Astrocyte of the cerebellum (primary cell): ENCODE measurements around the gene NXNL1.

Experiments used
- DNase-seq: peaks from one replicate; pipeline ENCODE4 v3.0.0-alpha.2; 2011; ENCODE audit warnings: low read depth
- H3K4me3 ChIP-seq: 2 replicates; pipeline ENCODE4 v1.5.1; 2011; ENCODE audit warnings: mild to moderate bottlenecking, low read depth, low read length, moderate library complexity
- in situ Hi-C: cut with HindIII; loops from 2 replicates; pipeline ENCODE4 v1.10.0; 2017; ENCODE audit warnings: low sequenced_read_pairs
- TF ChIP-seq, protein P1 (sequence below): IDR thresholded peaks from 2 replicates; pipeline ENCODE4 v1.5.1; 2012; ENCODE audit warnings: low read length, low read depth, moderate library complexity, mild to moderate bottlenecking; ENCODE audit errors: missing control alignments

NXNL1 gene

DNA sequence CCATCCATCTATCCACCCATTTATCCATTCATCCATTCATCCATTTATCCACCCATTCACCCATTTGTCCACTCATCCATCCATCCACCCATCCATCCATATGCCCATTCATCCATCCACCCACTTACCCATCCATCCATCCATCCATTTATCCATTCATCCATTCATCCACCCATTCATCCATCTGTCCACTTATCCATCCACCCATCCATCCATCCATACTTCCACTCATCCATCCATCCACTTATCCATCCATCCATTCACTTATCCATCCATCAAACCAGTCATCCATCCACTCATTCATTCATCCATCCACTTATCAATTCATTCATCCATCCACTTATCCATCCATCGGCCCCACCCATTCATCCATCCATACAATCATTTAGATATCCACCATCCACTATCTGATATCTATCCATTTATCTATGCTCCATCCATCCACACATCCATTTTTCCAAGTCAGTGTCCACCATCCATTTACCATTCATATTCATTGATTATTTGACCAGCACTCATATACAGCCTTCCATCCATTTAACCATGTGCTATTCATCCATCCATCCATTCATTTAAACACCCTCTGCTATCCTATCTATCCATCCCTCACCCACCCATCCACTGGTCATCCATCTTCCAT lies 15.1 kb downstream of the NXNL1 start:
- in situ Hi-C loops: no loop called here
- no peak overlapping the region for H3K4me3 ChIP-seq
- DNase-seq: no peak
- TF ChIP-seq, protein P1, sequence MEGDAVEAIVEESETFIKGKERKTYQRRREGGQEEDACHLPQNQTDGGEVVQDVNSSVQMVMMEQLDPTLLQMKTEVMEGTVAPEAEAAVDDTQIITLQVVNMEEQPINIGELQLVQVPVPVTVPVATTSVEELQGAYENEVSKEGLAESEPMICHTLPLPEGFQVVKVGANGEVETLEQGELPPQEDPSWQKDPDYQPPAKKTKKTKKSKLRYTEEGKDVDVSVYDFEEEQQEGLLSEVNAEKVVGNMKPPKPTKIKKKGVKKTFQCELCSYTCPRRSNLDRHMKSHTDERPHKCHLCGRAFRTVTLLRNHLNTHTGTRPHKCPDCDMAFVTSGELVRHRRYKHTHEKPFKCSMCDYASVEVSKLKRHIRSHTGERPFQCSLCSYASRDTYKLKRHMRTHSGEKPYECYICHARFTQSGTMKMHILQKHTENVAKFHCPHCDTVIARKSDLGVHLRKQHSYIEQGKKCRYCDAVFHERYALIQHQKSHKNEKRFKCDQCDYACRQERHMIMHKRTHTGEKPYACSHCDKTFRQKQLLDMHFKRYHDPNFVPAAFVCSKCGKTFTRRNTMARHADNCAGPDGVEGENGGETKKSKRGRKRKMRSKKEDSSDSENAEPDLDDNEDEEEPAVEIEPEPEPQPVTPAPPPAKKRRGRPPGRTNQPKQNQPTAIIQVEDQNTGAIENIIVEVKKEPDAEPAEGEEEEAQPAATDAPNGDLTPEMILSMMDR: no peak

GRCh38 chr19:17441241-17442021 lies 19.3 kb downstream of the NXNL1 start:
- in situ Hi-C loops: no loop called here
- TF ChIP-seq, protein P1: peak; percentile 21
- no peak overlapping the region for H3K4me3 ChIP-seq
- DNase-seq: peak; percentile 87

- in situ Hi-C loops: no loop called here
- TF ChIP-seq, protein P1: no peak
- no peak overlapping the region for H3K4me3 ChIP-seq
- DNase-seq: no peak
Measured at GRCh38 chr19:17436874-17437267, 23.9 kb downstream of the NXNL1 start.

- no peak for DNase-seq
- TF ChIP-seq, protein P1: no peak
Measured at GRCh38 chr19:17436094-17436873, 24.4 kb downstream of the NXNL1 start.

GRCh38 chr19:17435218-17435617 lies 25.5 kb downstream of the NXNL1 start:
- no peak for DNase-seq
- TF ChIP-seq, protein P1: no peak
- no peak overlapping the region for H3K4me3 ChIP-seq
- in situ Hi-C loops: no loop called here

More at GRCh38 chr19:17436094-17436873, 24.4 kb downstream of the NXNL1 start:
- in situ Hi-C loops: no loop called here
- H3K4me3 ChIP-seq: no peak overlapping the region

GRCh38 chr19:17431417-17431816 lies 29.3 kb downstream of the NXNL1 start:
- TF ChIP-seq, protein P1: no peak
- in situ Hi-C loops: no loop called here
- DNase-seq: no peak
- H3K4me3 ChIP-seq: no peak overlapping the region
